Stimulated activated CD8-positive, alpha-beta memory T cell treated with anti-CD3 and anti-CD28 coated beads, Interleukin-7, amount 100 ng/mL, for 4 hours (primary cell): Measurements from ENCODE around the gene KCTD17.

ENCODE experiments used
- DNase-seq, 2 donors: peaks; one replicate each; pipeline ENCODE4 v3.0.0-alpha.2; 2020; ENCODE audit warnings: low read depth in 2 of 2

KCTD17 gene

GRCh38 chr22:37051391-37052385 lies at the start of gene KCTD17:
KCTD17 (plus strand) TSS chr22:37051742; CDS start chr22:37051761, 19 bp downstream.
- DNase-seq = peak; percentile 48 to 77

- no peak for DNase-seq
These were observed 49.7 kb upstream of the KCTD17 start for GRCh38 chr22:37001826-37002225.

GRCh38 chr22:37002633-37003032 lies 48.9 kb upstream of the KCTD17 start:
- no peak for DNase-seq

- no peak for DNase-seq
These were observed 43.9 kb upstream of the KCTD17 start for GRCh38 chr22:37007651-37008050.

GRCh38 chr22:37008365-37008764 lies 43.2 kb upstream of the KCTD17 start:
- DNase-seq = no peak

- DNase-seq = no peak
These were observed 42.1 kb upstream of the KCTD17 start for GRCh38 chr22:37009490-37009889.

- DNase-seq = no peak
These were observed 41.4 kb upstream of the KCTD17 start for GRCh38 chr22:37010174-37010573.

GRCh38 chr22:37010976-37011375 lies 40.6 kb upstream of the KCTD17 start:
- no peak for DNase-seq

- DNase-seq = no peak
These were observed 40.1 kb upstream of the KCTD17 start for GRCh38 chr22:37011472-37011871.

- DNase-seq = no peak
These were observed 39.2 kb upstream of the KCTD17 start for GRCh38 chr22:37012262-37012904.

GRCh38 chr22:37012956-37013355 lies 38.6 kb upstream of the KCTD17 start:
- DNase-seq = no peak

- no peak for DNase-seq
These were observed 37.1 kb upstream of the KCTD17 start for GRCh38 chr22:37014415-37014806.

GRCh38 chr22:37014835-37015586 lies 36.5 kb upstream of the KCTD17 start:
- DNase-seq = no peak

- no peak for DNase-seq
These were observed 36.0 kb upstream of the KCTD17 start for GRCh38 chr22:37015587-37015878.

- DNase-seq = no peak
These were observed 35.2 kb upstream of the KCTD17 start for GRCh38 chr22:37016134-37016910.

GRCh38 chr22:37017356-37017755 lies 34.2 kb upstream of the KCTD17 start:
- no peak for DNase-seq

- DNase-seq = no peak
These were observed 33.3 kb upstream of the KCTD17 start for GRCh38 chr22:37018086-37018814.

- no peak for DNase-seq
These were observed 32.7 kb upstream of the KCTD17 start for GRCh38 chr22:37018815-37019308.

GRCh38 chr22:37019309-37020191 lies 32.0 kb upstream of the KCTD17 start, which contains the start of the genes MPST and TST:
MPST (plus strand) TSS chr22:37019742; CDS start chr22:37019837, 95 bp downstream.
TST (minus strand) TSS chr22:37019447; CDS start chr22:37018732, 715 bp downstream.
- DNase-seq = peak in 1 of 2 donors; percentile 19

GRCh38 chr22:37020192-37020479 lies 31.4 kb upstream of the KCTD17 start:
- DNase-seq = no peak
